Activated naive CD4-positive, alpha-beta T cell treated with anti-CD3 and anti-CD28 coated beads, Interleukin-2, amount 50 U/mL, for 72 hours (primary cell): ENCODE results near the gene FAN1. TPM values are rescaled to one million over a fixed set of nuclear protein-coding genes. Genes with fewer than 3 reads are reported as not detected.

Source experiments
- ATAC-seq, 2 donors: fragments of 150-1000 bp; cut with Tn5 transposase; 2 replicates each; pipeline ENCODE4 v1.10.0; 2021; ENCODE audit warnings: mild to moderate bottlenecking in 2 of 2, moderate library complexity in 2 of 2
- DNase-seq, 2 donors: peaks; one replicate each; pipeline ENCODE4 v3.0.0; 2021 to 2022; ENCODE audit warnings: low spot score in 2 of 2
- H3K27ac Mint-ChIP-seq, 2 donors: one replicate each; pipeline ENCODE4 v1.8.0; 2022; ENCODE audit warnings: mild to moderate bottlenecking in 2 of 2, mixed read lengths in 2 of 2
- H3K36me3 Mint-ChIP-seq, 2 donors: one replicate each; pipeline ENCODE4 v1.8.0; 2022; ENCODE audit warnings: mixed read lengths in 2 of 2
- H3K9me3 Mint-ChIP-seq, 2 donors: one replicate each; pipeline ENCODE4 v1.8.0; 2022; ENCODE audit warnings: mixed read lengths in 2 of 2
- total RNA-seq, 2 donors: library from RNA; stranded (reverse); gene quantifications; one replicate each; pipeline ENCODE4 v1.2.3, GENCODE V29; 2022

Gene FAN1
- total RNA-seq, 2 donors from 2014 or later = 17.4 to 24.3 TPM

DNA sequence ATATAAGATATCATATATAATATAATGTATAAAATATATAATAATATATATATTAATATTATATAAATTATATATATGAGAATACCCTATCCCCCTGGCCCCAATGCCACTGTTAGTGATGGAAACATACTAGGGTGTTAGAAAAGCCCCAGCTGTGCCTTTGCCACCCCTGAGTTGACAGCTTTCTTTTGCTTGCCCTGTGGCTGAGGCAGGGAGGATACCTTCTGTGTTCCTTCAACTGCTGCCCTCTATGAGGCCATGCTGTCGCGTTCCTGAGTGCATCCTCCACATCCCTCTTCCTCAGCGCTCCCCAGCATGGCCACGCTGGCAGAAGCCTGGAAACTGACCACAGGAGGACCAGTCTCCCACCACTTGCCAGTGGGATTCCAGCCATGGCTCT lies 26.3 kb downstream of the FAN1 start:
- H3K36me3 Mint-ChIP-seq = peaks cover 12 to 39% of the 10 kb centered on the region in 2 donors
- no peak for DNase-seq
- no peaks in the 10 kb centered on the region for H3K9me3 Mint-ChIP-seq
- H3K27ac Mint-ChIP-seq = no peak overlapping the region
- ATAC-seq = peak in 1 of 2 donors; percentile 31

DNA sequence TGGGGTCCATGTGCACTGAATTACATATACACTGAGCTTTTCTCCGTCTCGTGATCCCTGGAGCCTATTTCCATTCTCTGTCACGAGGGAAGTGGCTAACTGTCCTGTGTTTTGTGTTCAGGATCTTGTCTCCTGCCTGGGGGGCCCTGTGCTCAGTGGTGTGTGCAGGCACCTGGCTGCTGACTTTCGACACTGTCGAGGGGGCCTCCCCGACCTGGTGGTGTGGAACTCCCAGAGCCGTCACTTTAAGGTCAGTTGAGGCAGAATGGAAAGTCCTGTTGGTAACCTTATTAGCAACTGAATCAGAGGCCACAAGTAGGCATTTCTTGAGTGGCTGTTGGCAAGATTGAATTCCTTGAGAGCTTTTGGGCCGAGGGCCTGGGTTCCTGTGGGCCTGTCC lies 26.7 kb downstream of the FAN1 start:
- no peaks in the 10 kb centered on the region for H3K9me3 Mint-ChIP-seq
- ATAC-seq (no peak), DNase-seq (no peak)
- H3K36me3 Mint-ChIP-seq = peaks cover 12 to 39% of the 10 kb centered on the region in 2 donors
- H3K27ac Mint-ChIP-seq = no peak overlapping the region

DNA sequence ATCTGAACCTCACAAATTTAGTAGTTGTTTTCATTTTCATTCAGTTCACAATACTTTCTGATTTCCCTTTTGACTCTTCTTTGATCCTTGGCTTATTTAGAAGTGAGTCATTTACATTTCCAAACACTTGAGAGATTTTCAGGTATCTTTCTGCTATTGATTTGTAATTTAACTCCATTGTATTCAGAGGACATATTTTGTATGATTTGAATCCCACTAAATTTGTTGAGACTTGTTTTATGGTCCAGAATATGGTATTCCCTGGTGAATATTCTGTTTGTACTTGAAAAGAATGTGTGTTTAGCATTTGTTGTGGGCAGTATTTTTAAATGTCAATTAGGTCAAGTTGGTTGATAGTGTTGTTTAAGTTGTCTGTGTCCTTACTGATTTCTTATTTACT lies 29.6 kb downstream of the FAN1 start:
- DNase-seq (no peak), ATAC-seq (peak in 1 of 2 donors; percentile 60)
- no peaks in the 10 kb centered on the region for H3K9me3 Mint-ChIP-seq
- H3K36me3 Mint-ChIP-seq = peaks cover 12 to 46% of the 10 kb centered on the region in 2 donors
- peak overlapping the region in 1 of 2 donors; percentile 51 for H3K27ac Mint-ChIP-seq

DNA sequence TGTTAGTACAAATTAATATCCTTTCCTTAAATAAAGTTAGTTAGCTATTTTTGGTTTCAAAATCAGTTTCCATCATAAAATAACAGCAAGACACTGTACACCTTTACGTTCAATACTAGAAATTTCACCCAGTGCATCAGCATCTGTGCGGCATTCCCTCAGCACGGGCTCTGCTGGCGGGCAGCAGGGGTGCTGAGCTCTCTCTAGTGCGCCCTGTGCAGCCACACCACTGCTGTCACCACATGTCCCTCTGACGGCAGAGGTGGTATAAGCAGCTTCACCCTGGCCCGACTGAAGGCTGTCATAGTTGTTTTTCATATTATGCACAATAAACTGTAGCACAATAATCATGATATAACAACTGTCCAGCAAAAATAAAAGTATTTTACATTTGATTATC lies 35.4 kb downstream of the FAN1 start:
- ATAC-seq (no peak), DNase-seq (no peak)
- Mint-ChIP-seq H3K27ac (no peak overlapping the region), H3K36me3 (peaks cover 13% of the 10 kb centered on the region in 2 donors), H3K9me3 (no peaks in the 10 kb centered on the region)

DNA sequence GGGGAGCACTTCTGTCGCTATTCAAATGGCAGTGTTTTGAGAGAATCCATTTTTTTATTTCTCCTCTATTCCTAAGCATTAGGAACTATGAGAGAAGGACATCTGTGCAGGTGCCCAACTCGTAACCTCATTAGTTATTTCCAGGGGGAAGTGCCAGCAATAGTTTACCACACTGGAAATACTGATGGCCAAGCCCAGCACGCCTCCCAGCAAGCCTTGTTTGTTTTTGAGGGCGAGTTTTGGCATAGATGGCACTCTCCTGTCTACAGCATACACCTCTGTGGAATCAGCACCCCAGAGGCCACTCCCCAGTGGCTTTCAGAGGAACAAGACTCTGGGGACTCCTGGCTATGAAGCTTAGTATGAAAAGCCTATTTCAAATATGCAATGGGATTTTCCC lies 36.6 kb downstream of the FAN1 start:
- no peak for DNase-seq
- no peak overlapping the region for H3K27ac Mint-ChIP-seq
- H3K36me3 Mint-ChIP-seq = peaks cover 7 to 10% of the 10 kb centered on the region in 2 donors
- no peak for ATAC-seq
- H3K9me3 Mint-ChIP-seq = no peaks in the 10 kb centered on the region

DNA sequence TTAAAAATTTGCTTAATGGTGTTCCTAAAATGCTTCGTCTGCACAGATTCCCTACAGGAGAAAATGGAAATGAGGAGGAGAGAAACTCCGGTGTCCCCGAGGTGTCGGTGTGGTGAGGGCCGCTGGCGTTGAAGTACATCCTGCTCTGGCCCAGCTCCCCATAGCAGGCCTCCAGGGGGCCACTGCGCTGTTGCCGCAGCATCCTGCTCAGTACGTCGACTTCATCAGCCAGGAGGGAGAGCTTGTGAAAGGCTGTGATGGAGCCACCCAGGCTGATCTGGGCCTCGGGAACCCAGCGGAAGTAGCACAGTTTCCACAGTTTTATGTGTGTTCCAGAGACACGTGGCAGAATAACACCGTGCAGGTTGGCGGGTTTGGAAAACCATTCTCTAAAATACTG lies 37.8 kb downstream of the FAN1 start:
- H3K9me3 Mint-ChIP-seq = no peaks in the 10 kb centered on the region
- peak overlapping the region; percentile 78 to 88 for H3K27ac Mint-ChIP-seq
- no peak for ATAC-seq
- DNase-seq = no peak
- H3K36me3 Mint-ChIP-seq = peaks cover 6 to 14% of the 10 kb centered on the region in 2 donors

DNA sequence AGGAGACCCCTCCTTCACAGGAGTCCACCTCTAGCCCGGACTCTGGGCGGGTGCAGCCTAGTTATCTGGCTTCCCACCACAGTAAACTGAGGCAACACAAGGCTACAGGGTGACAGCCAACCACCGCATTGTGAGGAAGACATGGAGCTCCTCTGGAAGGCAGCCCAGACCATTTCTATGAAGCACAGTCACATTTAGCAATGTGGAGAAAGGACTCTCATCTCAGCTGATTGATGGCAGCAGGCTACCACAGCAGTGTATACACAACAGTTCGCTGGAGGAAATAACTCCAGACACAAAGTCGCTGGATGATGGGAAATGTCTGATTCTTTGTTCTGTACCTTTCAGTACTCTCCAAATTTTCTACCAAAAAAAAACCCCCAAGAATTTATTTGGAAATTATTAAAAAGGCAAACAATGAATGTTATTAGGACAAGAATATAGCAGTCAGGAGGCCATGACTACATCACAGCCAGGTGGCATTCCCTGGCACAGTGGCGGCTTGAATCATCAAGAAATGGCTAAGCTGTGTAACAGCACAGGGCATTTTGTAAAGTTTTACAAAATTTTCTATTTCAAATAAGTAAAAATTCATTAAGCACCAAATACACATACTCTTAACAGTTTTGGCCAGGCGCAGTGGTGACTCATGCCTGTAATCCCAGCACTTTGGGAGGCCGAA lies 40.1 kb downstream of the FAN1 start:
- Mint-ChIP-seq H3K36me3 (peaks cover 7 to 14% of the 10 kb centered on the region in 2 donors), H3K9me3 (no peaks in the 10 kb centered on the region), H3K27ac (no peak overlapping the region)
- ATAC-seq (no peak), DNase-seq (no peak)

DNA sequence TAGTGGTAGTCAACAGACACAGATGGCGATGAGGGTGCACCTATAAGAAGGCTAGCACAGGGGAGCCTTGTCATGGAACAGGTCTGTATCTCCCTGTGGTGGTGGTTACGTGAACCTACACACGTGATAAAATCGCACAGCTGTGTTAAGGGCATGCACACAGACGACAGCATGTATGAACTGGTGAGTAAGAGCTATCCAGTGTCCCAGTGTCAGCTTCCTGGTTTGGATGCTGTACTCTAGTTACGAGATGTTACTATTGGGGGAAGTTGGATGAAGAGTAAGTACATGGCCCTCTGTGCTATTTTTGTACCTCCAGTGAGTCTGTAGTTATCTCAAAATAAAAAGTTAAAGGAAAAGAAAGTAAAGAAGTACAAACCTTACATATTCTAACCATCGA lies 49.5 kb downstream of the FAN1 start:
- H3K27ac Mint-ChIP-seq = peak overlapping the region in 1 of 2 donors; percentile 29
- ATAC-seq = no peak
- peaks cover 0 to 4% of the 10 kb centered on the region in 2 donors for H3K9me3 Mint-ChIP-seq
- H3K36me3 Mint-ChIP-seq = peaks cover 20 to 28% of the 10 kb centered on the region in 2 donors
- DNase-seq = no peak

DNA sequence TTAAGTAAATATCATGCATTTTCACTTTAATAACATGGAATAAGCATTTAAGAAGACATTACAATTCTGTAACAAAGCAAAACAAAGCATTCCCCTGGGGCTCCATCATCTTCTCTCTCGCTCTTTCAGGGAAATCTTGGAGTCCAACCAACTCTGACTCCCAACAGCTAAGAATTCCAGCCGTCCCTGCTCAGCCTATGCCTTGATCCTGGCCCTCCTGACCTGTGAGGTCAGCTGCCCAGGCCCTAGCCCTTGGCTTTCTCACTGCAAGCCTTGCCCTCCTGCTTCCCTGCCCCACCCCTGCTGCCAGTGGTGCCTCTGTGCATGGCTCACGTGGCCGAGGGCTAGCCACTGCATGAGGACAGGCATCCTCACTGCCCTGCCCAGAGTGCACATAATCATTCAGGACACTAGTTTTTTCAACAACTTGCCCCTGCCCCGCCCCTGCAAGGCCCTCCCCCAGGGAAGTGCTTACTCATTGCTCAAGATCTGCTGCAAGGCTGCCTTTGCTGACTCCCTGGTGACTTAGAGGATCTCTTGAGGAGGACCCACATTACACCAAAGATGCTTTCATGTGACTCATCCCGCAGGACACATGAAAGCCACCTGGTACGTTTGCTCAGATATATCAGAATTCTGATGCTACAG lies 50.1 kb downstream of the FAN1 start:
- Mint-ChIP-seq H3K27ac (peak overlapping the region; percentile 11 to 73), H3K9me3 (peaks cover 0 to 4% of the 10 kb centered on the region in 2 donors), H3K36me3 (peaks cover 20 to 27% of the 10 kb centered on the region in 2 donors)
- DNase-seq (peak in 1 of 2 donors; percentile 8), ATAC-seq (peak; percentile 50 to 74)

DNA sequence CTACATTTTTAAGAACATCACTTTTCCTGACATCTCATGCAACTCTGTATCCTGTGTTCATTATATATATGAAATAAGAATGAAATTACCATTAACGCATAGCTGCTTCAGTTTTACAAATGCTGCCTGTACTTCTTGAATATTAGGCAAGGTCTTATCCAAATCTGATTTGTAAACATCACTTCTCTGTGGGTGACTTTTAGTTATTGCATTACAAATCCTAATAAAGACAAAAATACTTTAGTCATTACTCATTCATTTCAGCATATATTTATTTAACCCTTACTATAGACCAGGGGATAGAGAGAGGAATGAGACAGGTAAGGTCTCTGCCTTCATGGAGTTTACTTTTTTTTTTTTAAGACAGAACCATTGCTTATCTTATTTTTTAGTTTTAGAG lies 51.0 kb downstream of the FAN1 start:
- ATAC-seq (no peak), DNase-seq (no peak)
- peak overlapping the region in 1 of 2 donors; percentile 69 for H3K27ac Mint-ChIP-seq
- H3K36me3 Mint-ChIP-seq = peaks cover 15 to 19% of the 10 kb centered on the region in 2 donors
- no peaks in the 10 kb centered on the region for H3K9me3 Mint-ChIP-seq

DNA sequence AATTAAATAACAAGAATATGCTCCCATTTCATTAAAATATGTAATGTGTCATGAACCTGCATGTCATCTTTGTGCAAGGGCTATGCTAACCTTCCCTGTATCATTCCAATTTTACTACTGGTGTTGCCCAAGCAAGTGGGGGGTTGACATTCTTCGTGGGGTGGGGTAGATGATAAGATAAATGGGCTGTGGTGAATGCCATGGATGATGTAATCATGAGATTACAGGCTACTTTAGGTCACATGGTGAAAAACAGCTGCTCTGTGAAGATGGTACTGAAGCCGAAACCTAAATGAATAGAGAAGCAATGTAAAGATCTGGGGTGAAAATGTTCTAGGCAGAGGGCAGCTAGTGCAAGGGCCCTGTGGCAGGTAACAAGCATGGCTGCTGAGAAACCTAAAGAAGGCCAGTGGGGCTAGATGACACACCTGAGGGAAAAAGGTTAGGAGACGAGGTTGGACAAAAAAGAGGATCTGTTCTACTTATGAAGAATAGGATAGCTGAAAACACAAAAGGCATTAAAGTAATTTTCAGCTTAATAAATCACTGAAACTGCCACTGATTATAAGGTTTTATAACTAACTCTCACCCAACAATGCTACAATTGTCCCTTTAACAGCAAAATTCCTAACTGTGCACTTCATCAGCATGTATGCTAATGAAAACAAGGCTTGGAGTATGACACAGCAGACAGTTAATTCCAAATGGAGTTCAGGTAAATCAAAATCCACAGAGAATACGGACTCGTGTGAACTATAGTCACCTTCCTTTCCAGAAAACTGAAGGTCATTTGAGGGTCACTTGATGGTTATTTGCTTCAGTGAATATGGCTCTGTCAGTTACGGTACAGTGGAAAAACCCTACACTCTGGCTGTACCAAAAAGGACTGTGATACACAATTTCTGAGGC lies 52.8 kb downstream of the FAN1 start:
- Mint-ChIP-seq H3K9me3 (no peaks in the 10 kb centered on the region), H3K36me3 (peaks cover 15 to 17% of the 10 kb centered on the region in 2 donors), H3K27ac (no peak overlapping the region)
- ATAC-seq = no peak
- DNase-seq = no peak

DNA sequence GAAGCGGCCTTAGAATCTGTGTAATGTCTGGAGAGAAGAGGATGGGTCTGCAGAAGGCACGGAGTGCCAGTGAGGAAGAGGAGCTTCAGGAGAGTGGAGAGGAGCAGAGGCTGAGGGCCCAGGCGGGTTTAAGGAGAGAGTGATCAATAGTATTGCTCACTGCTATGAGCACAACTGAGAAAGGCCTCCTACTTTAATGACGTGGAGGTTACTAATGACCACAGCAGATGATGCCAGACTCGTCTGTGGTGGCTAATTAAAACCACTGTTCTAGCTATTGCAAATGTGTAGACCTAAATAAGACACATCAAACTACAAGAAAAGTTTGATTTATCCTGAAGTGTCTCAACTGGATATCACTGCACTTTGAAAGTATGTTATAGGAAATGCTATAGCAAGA lies 54.5 kb downstream of the FAN1 start:
- Mint-ChIP-seq H3K36me3 (peaks cover 1% of the 10 kb centered on the region in 2 donors), H3K9me3 (no peaks in the 10 kb centered on the region), H3K27ac (peak overlapping the region; percentile 18 to 46)
- ATAC-seq (no peak), DNase-seq (no peak)

DNA sequence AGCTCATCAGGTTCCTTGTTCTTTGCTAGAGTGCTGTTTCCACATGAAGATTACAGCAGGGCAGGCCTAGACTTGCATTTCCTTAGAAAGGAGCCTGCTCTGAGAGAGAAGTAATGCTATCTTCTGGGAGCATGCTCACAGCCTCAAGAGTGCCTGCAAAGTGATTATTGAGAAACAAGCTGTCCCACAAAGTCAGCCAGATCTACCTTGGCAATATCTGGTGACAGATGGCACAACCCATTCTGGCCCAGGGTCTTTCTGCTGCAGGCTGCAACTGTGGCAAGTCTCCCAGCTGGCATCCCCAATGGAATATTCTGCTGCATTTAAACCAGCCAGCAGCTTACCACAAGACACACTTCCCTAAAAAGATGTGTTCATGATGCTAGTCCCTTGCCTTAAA lies 58.4 kb downstream of the FAN1 start:
- ATAC-seq (no peak), DNase-seq (no peak)
- Mint-ChIP-seq H3K27ac (peak overlapping the region; percentile 23 to 33), H3K9me3 (no peaks in the 10 kb centered on the region), H3K36me3 (no peaks in the 10 kb centered on the region)

DNA sequence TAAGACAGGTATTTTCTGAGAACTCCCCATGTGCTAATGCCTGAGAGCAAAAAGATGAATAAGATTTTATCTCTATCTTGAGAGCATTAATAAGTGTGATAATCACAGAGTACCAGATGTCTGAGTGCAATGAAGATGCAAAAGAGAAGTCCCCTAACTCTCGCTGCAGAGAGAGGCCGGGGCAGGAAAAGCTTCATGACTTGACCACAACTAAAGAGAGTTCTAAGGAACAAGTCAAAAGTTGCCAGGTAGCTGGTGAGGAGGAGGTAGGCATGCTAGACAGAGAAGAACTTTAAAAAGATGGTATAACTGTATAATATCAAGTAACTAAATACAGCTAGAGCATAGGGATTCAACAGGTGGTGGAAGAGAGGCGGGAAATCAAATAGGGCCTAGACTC lies 58.9 kb downstream of the FAN1 start:
- Mint-ChIP-seq H3K9me3 (no peaks in the 10 kb centered on the region), H3K36me3 (no peaks in the 10 kb centered on the region), H3K27ac (peak overlapping the region in 1 of 2 donors; percentile 33)
- DNase-seq (no peak), ATAC-seq (no peak)

DNA sequence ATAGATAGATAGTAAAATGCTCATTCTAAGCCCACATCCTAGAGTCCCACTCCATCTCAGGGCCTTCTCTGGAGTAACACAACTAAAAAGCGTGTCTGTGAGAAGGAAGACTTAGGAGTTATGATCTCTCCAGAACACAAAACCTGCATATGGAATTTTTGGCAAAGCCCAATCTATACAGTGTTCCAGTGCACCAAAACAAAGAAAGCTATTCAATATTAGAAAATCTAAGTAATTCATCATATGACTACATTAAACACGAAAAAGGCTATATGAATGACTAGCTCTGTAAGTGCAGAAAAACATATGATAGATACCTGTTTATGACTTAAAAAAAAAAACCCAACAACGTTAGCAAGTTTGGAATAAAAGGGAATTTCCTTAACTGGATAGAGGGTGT lies 60.0 kb downstream of the FAN1 start:
- H3K9me3 Mint-ChIP-seq = no peaks in the 10 kb centered on the region

DNA sequence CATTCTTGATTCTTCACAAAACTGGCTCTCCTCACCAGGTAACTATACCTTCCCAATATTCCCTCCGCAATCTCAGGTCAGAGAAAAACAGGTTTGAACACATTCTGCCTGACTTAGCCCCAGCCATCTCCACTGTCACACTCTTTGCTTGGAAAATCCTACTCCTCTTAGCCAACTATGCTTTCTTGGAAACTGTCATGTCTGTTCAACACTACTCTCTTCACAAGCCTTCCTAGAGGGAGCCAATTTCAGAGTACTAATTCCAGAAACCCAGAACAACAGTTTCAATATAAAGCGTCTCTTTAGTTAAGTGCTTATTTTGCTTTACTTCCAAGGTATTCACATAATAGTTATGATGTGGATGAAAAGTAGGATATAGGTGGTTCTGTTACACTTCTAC lies 66.0 kb downstream of the FAN1 start:
- Mint-ChIP-seq H3K27ac (peak overlapping the region; percentile 36 to 51), H3K36me3 (peaks cover 4 to 7% of the 10 kb centered on the region in 2 donors), H3K9me3 (no peaks in the 10 kb centered on the region)
- no peak for ATAC-seq
- no peak for DNase-seq

More for the DNA sequence above, 60.0 kb downstream of the FAN1 start:
- DNase-seq = no peak
- no peak overlapping the region for H3K27ac Mint-ChIP-seq
- H3K36me3 Mint-ChIP-seq = no peaks in the 10 kb centered on the region
- ATAC-seq = no peak

DNA sequence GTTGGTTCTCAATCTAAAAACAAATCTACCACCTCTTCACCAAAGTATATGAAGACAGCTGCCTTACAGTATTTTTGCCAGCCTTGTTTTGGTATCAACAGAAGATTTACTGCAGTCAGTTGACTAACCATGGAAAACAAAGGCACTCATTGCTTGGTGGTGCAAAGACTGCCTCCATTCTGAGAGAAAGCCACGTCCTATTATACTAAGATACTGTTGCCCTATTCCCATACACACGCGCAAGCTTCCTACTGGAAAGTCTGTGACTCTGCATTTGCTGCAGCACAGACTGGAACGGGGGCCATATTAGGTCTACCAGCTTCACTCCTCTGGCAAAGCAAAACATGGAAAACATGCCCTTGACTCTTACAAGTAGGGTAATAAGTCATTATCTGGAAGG lies 69.7 kb downstream of the FAN1 start:
- ATAC-seq (no peak), DNase-seq (no peak)
- H3K36me3 Mint-ChIP-seq = peaks cover 4 to 7% of the 10 kb centered on the region in 2 donors
- no peak overlapping the region for H3K27ac Mint-ChIP-seq
- no peaks in the 10 kb centered on the region for H3K9me3 Mint-ChIP-seq
